Measurements from ENCODE around the gene SBNO2.

- TF ChIP-seq, protein P1, sequence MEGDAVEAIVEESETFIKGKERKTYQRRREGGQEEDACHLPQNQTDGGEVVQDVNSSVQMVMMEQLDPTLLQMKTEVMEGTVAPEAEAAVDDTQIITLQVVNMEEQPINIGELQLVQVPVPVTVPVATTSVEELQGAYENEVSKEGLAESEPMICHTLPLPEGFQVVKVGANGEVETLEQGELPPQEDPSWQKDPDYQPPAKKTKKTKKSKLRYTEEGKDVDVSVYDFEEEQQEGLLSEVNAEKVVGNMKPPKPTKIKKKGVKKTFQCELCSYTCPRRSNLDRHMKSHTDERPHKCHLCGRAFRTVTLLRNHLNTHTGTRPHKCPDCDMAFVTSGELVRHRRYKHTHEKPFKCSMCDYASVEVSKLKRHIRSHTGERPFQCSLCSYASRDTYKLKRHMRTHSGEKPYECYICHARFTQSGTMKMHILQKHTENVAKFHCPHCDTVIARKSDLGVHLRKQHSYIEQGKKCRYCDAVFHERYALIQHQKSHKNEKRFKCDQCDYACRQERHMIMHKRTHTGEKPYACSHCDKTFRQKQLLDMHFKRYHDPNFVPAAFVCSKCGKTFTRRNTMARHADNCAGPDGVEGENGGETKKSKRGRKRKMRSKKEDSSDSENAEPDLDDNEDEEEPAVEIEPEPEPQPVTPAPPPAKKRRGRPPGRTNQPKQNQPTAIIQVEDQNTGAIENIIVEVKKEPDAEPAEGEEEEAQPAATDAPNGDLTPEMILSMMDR (IDR thresholded peaks at IDR 0.05) = no peak
- TF ChIP-seq POLR2A (IDR thresholded peaks at IDR 0.05) (no peak), POLR2AphosphoS5 (IDR thresholded peaks at IDR 0.05; ENCODE audit: insufficient read depth in 1 of 2, low read depth in 1 of 2) (no peak)
These were observed 766 bp downstream of the SBNO2 start for GRCh38 chr19:1173159-1173844.

Data from vagina (tissue), 2 donors.